PC-9 (cell line): Measurements from ENCODE around the gene KIF2C. TPM values are rescaled to one million over a fixed set of nuclear protein-coding genes. Genes with fewer than 3 reads are reported as not detected.

ENCODE experiments used
- BruUV-seq: library from RNA; stranded (reverse); fragments of 400-500 nt; replicated peaks from 2 replicates; lab custom pipeline; 2021; lab: Mats Ljungman, UMichigan
- CTCF ChIA-PET: fragments of 300-600 bp; sonication (Branson Sonifier 250); formaldehyde crosslinking; loops from one replicate; lab custom pipeline; 2022; ENCODE audit warnings: antibody characterized with exemption; lab: Charles Lee
- POLR2A ChIA-PET: fragments of 300-600 bp; sonication (Branson Sonifier 250); formaldehyde crosslinking; loops from one replicate; lab custom pipeline; 2022; ENCODE audit warnings: antibody characterized with exemption; ENCODE audit not compliant: unreplicated experiment; lab: Charles Lee
- DNase-seq, 2 experiments: peaks; one replicate each; pipeline versions ENCODE4 v3.0.0 to v3.0.0-alpha.2; 2015 to 2022; ENCODE audit warnings: mixed read lengths in 1 of 2
- H2AFZ ChIP-seq: fragments of 200-600 bp; sonication (generic); 2 replicates; pipeline ENCODE4 v1.8.1; 2017; ENCODE audit warnings: antibody characterized with exemption
- H3F3A ChIP-seq: fragments of 200-600 bp; sonication (generic); 2 replicates; pipeline ENCODE4 v1.8.1; 2017; ENCODE audit warnings: antibody characterized with exemption, mild to moderate bottlenecking, low read depth; ENCODE audit not compliant: insufficient read depth
- H3K27ac ChIP-seq: fragments of 200-600 bp; sonication (generic); 2 replicates; pipeline ENCODE4 v1.6.1; 2016; ENCODE audit warnings: mixed run types
- H3K27me3 ChIP-seq: fragments of 200-600 bp; sonication (generic); 2 replicates; pipeline ENCODE4 v1.6.1; 2016; ENCODE audit warnings: low read depth, mixed run types; ENCODE audit not compliant: insufficient read depth
- H3K36me3 ChIP-seq: fragments of 200-600 bp; sonication (generic); 2 replicates; pipeline ENCODE4 v1.6.1; 2016; ENCODE audit warnings: low read depth, mixed run types
- H3K4me1 ChIP-seq: fragments of 200-600 bp; sonication (generic); replicated peaks from 2 replicates; pipeline ENCODE4 v1.6.1; 2016; ENCODE audit warnings: mixed run types; ENCODE audit not compliant: insufficient read depth
- H3K4me2 ChIP-seq: fragments of 200-600 bp; sonication (generic); 2 replicates; pipeline ENCODE4 v1.6.1; 2017; ENCODE audit warnings: mixed run types
- H3K4me3 ChIP-seq: fragments of 200-600 bp; sonication (generic); 2 replicates; pipeline ENCODE4 v1.6.1; 2016; ENCODE audit warnings: mixed run types
- H3K79me2 ChIP-seq: fragments of 200-600 bp; sonication (generic); 2 replicates; pipeline ENCODE4 v1.6.1; 2017; ENCODE audit warnings: low read depth, mixed run types
- H3K9me2 ChIP-seq: fragments of 200-600 bp; sonication (generic); 2 replicates; pipeline ENCODE4 v1.8.1; 2017; ENCODE audit warnings: mild to moderate bottlenecking; ENCODE audit not compliant: insufficient read depth
- H3K9me3 ChIP-seq: fragments of 200-600 bp; sonication (generic); 2 replicates; pipeline ENCODE4 v1.8.1; 2016; ENCODE audit warnings: low read depth; ENCODE audit not compliant: insufficient read depth
- H4K20me1 ChIP-seq: fragments of 200-600 bp; sonication (generic); 2 replicates; pipeline ENCODE4 v1.8.1; 2017; ENCODE audit not compliant: insufficient read depth
- CTCF ChIP-seq: fragments of 200-600 bp; sonication (generic); conservative IDR thresholded peaks from 2 replicates; pipeline ENCODE4 v1.6.1; 2017; ENCODE audit warnings: mixed run types, antibody characterized with exemption, mild to moderate bottlenecking, moderate library complexity
- EZH2 ChIP-seq: fragments of 200-600 bp; sonication (generic); IDR thresholded peaks from 2 replicates; pipeline ENCODE4 v1.8.0; 2017; ENCODE audit warnings: antibody characterized with exemption, low read depth
- intact Hi-C: fragments of 100-400 bp; cut with micrococcal nuclease; formaldehyde crosslinking; loops from one replicate; pipeline ENCODE4 v1.10.0; 2022; ENCODE audit not compliant: unreplicated experiment
- total RNA-seq: library from RNA; stranded (reverse); gene quantifications from 2 replicates; pipeline ENCODE4 v1.2.3, GENCODE V29; 2021

KIF2C gene
- total RNA-seq, 1 experiment from 2014 or later: 119 TPM

GRCh38 chr1:44802306-44803061 lies 62.8 kb downstream of the KIF2C start:
- Histone ChIP-seq H3K4me3 (peak overlapping the region; percentile 82), H3K9me2 (no peaks in the 10 kb centered on the region), H3K36me3 (peaks cover 10% of the 10 kb centered on the region; the same call in 1 of the 2 replicates), H3K79me2 (peaks cover 41% of the 10 kb centered on the region), H4K20me1 (no peaks in the 10 kb centered on the region), H2AFZ (no peak overlapping the region), H3K9me3 (no peaks in the 10 kb centered on the region), H3K4me2 (peak overlapping the region; percentile 94), H3K4me1 (peaks cover 62% of the 10 kb centered on the region), H3K27ac (peak overlapping the region; percentile 81), H3F3A (peaks cover 60% of the 10 kb centered on the region), H3K27me3 (no peaks in the 10 kb centered on the region)
- intact Hi-C loops: loop anchor here (10.0 kb wide), 3 partner anchors 68 to 782 kb away; partner anchors contain the start of genes KIF2C, NASP, RNU5D-1 and SLC6A9
- ChIA-PET CTCF (interaction anchor here (0.7 kb wide), 1 partner anchor 82 kb away, joined by 13 read pairs; no protein-coding TSS in a partner anchor), POLR2A (no interaction called here)
- DNase-seq: no peak
- TF ChIP-seq EZH2: no peak
- TF ChIP-seq CTCF: no peak
- no TSS peak for BruUV-seq

GRCh38 chr1:44803062-44803311 lies 63.4 kb downstream of the KIF2C start:
- CTCF ChIA-PET: interaction anchor here (0.5 kb wide), 1 partner anchor 500 kb away, joined by 3 read pairs; no protein-coding TSS in a partner anchor
- Histone ChIP-seq H3K4me3 (peak overlapping the region; percentile 82; the same call in 1 of the 2 replicates), H4K20me1 (no peaks in the 10 kb centered on the region), H3K36me3 (peaks cover 10% of the 10 kb centered on the region; the same call in 1 of the 2 replicates), H3K4me2 (peak overlapping the region; percentile 94), H3F3A (peaks cover 65% of the 10 kb centered on the region), H3K27me3 (no peaks in the 10 kb centered on the region), H2AFZ (no peak overlapping the region), H3K9me3 (no peaks in the 10 kb centered on the region), H3K4me1 (peaks cover 67% of the 10 kb centered on the region), H3K27ac (peak overlapping the region; percentile 81), H3K9me2 (no peaks in the 10 kb centered on the region), H3K79me2 (peaks cover 41% of the 10 kb centered on the region)
- DNase-seq: no peak
- intact Hi-C loops: loop anchor here (10.0 kb wide), 3 partner anchors 68 to 782 kb away; partner anchors contain the start of genes KIF2C, NASP, RNU5D-1 and SLC6A9
- TF ChIP-seq CTCF: no peak
- TF ChIP-seq EZH2: no peak
- BruUV-seq: no TSS peak
- POLR2A ChIA-PET: no interaction called here

- Histone ChIP-seq H3K4me1 (peaks cover 73% of the 10 kb centered on the region), H3K36me3 (peaks cover 10% of the 10 kb centered on the region; the same call in 1 of the 2 replicates), H3K9me3 (no peaks in the 10 kb centered on the region), H3K27ac (peak overlapping the region; percentile 81), H4K20me1 (no peaks in the 10 kb centered on the region), H3F3A (peaks cover 65% of the 10 kb centered on the region), H3K4me2 (peak overlapping the region; percentile 94), H3K9me2 (no peaks in the 10 kb centered on the region), H2AFZ (no peak overlapping the region), H3K4me3 (peak overlapping the region; percentile 82; the same call in 1 of the 2 replicates), H3K27me3 (no peaks in the 10 kb centered on the region), H3K79me2 (peaks cover 41% of the 10 kb centered on the region)
- intact Hi-C loops: loop anchor here (10.0 kb wide), 3 partner anchors 69 to 781 kb away; partner anchors contain the start of genes KIF2C, NASP, RNU5D-1 and SLC6A9
- ChIA-PET CTCF (interaction anchor here (0.5 kb wide), 1 partner anchor 499 kb away, joined by 3 read pairs; no protein-coding TSS in a partner anchor), POLR2A (interaction anchor here (0.8 kb wide), 1 partner anchor 16 kb away, joined by 13 read pairs; no protein-coding TSS in a partner anchor)
- TF ChIP-seq CTCF (no peak), EZH2 (no peak)
- no TSS peak for BruUV-seq
- DNase-seq: peak; percentile 81 to 94
Observed at GRCh38 chr1:44803312-44804095, 63.9 kb downstream of the KIF2C start.
